Liver (tissue), 9 donors: ENCODE results near the gene FOXA2. TPM values are rescaled to one million over a fixed set of nuclear protein-coding genes. Genes with fewer than 3 reads are reported as not detected.

ENCODE experiments used
- DNase-seq: peaks from one replicate; pipeline ENCODE4 v3.0.0-alpha.2; 2017; ENCODE audit warnings: low spot score
- H3K27ac ChIP-seq, 2 donors: one replicate each; pipeline ENCODE4 v1.7.0; 2013; ENCODE audit warnings: inconsistent platforms in 2 of 2, low read length in 2 of 2, control low read depth in 1 of 2, low read depth in 1 of 2, mild to moderate bottlenecking in 1 of 2
- H3K27me3 ChIP-seq, 4 donors: one replicate each; pipeline versions ENCODE4 v1.6.1 to v1.7.0; 2013; ENCODE audit warnings: low read length in 3 of 4, inconsistent platforms in 1 of 4, mild to moderate bottlenecking in 1 of 4, moderate library complexity in 1 of 4; ENCODE audit not compliant: control insufficient read depth in 4 of 4, insufficient read depth in 4 of 4
- H3K36me3 ChIP-seq, 4 donors: one replicate each; pipeline versions ENCODE4 v1.6.1 to v1.7.0; 2013; ENCODE audit warnings: low read length in 3 of 4, mild to moderate bottlenecking in 3 of 4, low read depth in 1 of 4, moderate library complexity in 1 of 4; ENCODE audit not compliant: control insufficient read depth in 4 of 4, insufficient read depth in 3 of 4
- H3K4me1 ChIP-seq, 4 donors: one replicate each; pipeline versions ENCODE4 v1.6.1 to v1.7.0; 2013; ENCODE audit warnings: low read length in 3 of 4, mild to moderate bottlenecking in 3 of 4, moderate library complexity in 1 of 4; ENCODE audit not compliant: control insufficient read depth in 4 of 4, insufficient read depth in 4 of 4
- H3K4me3 ChIP-seq, 3 donors: one replicate each; pipeline versions ENCODE4 v1.6.1 to v1.7.0; 2013; ENCODE audit warnings: low read length in 3 of 3, control low read depth in 1 of 3, low read depth in 1 of 3, mild to moderate bottlenecking in 1 of 3
- H3K9ac ChIP-seq, 2 donors: one replicate each; pipeline ENCODE4 v1.7.0; 2013; ENCODE audit warnings: low read length in 2 of 2, mild to moderate bottlenecking in 2 of 2, moderate library complexity in 2 of 2, control low read depth in 1 of 2, low read depth in 1 of 2
- H3K9me3 ChIP-seq, 4 donors: one replicate each; pipeline versions ENCODE4 v1.6.1 to v1.7.0; 2013; ENCODE audit warnings: low read length in 3 of 4; ENCODE audit not compliant: control insufficient read depth in 4 of 4
- ATF3 ChIP-seq: IDR thresholded peaks from 2 replicates; pipeline ENCODE4 v1.6.1; 2016; ENCODE audit warnings: antibody characterized with exemption
- CTCF ChIP-seq: fragments of 150-350 bp; IDR thresholded peaks from 2 replicates; pipeline ENCODE4 v1.5.1; 2017; ENCODE audit warnings: improper control_type of control experiment, low read depth, low read length; ENCODE audit not compliant: missing input control
- FOXA1 ChIP-seq: IDR thresholded peaks from 2 replicates; pipeline ENCODE4 v1.6.1; 2016; ENCODE audit warnings: antibody characterized with exemption
- FOXA2 ChIP-seq: IDR thresholded peaks from 2 replicates; pipeline ENCODE4 v1.6.1; 2016; ENCODE audit warnings: antibody characterized with exemption
- GABPA ChIP-seq, 2 donors: IDR thresholded peaks in 1 of 2; conservative IDR thresholded peaks in 1 of 2; 2 replicates each; pipeline ENCODE4 v1.6.1; 2016; ENCODE audit warnings: antibody characterized with exemption in 2 of 2, mild to moderate bottlenecking in 1 of 2, moderate library complexity in 1 of 2
- HNF4A ChIP-seq, 2 donors: conservative IDR thresholded peaks; 2 replicates each; pipeline ENCODE4 v1.6.1; 2016; ENCODE audit warnings: antibody characterized with exemption in 2 of 2, mild to moderate bottlenecking in 2 of 2
- HNF4G ChIP-seq: IDR thresholded peaks from 2 replicates; pipeline ENCODE4 v1.6.1; 2016; ENCODE audit warnings: antibody characterized with exemption
- MAX ChIP-seq: IDR thresholded peaks from 2 replicates; pipeline ENCODE4 v1.6.1; 2016; ENCODE audit warnings: antibody characterized with exemption
- NR2F2 ChIP-seq: IDR thresholded peaks from 2 replicates; pipeline ENCODE4 v1.6.1; 2016; ENCODE audit warnings: antibody characterized with exemption
- RAD21 ChIP-seq, 2 donors: IDR thresholded peaks; 2 replicates each; pipeline ENCODE4 v1.6.1; 2016; ENCODE audit warnings: antibody characterized with exemption in 2 of 2, mild to moderate bottlenecking in 2 of 2
- REST ChIP-seq: IDR thresholded peaks from 2 replicates; pipeline ENCODE4 v1.6.1; 2016; ENCODE audit warnings: antibody characterized with exemption, mild to moderate bottlenecking
- RXRA ChIP-seq, 2 donors: IDR thresholded peaks; 2 replicates each; pipeline ENCODE4 v1.6.1; 2017 to 2018; ENCODE audit warnings: antibody characterized with exemption in 2 of 2, mild to moderate bottlenecking in 1 of 2
- YY1 ChIP-seq: IDR thresholded peaks from 2 replicates; pipeline ENCODE4 v1.6.1; 2016; ENCODE audit warnings: antibody characterized with exemption, mild to moderate bottlenecking
- ZBTB33 ChIP-seq: IDR thresholded peaks from 2 replicates; pipeline ENCODE4 v1.6.1; 2016; ENCODE audit warnings: antibody characterized with exemption
- WGBS: extraction: QIAGEN DNeasy Blood & Tissue Kit; methylation state at CpG from one replicate; pipeline ENCODE4 v1.1.7; 2013; 5-methylcytosine and 5-hydroxymethylcytosine counted together
- polyA plus RNA-seq, 2 donors: library from polyadenylated mRNA; stranded (reverse) in 1 of 2; unstranded in 1 of 2; fragments of 200-250 nt in 1 of 2; fragments of >200 nt in 1 of 2; fragmentation: Nextera tagmentation in 1 of 2; extraction: Ambion mirVana in 1 of 2; gene quantifications; one replicate each; pipeline versions ENCODE4 v1.2.1 to v1.2.3, GENCODE V29; 2013 to 2015
- total RNA-seq, 2 donors: library from RNA; depleted of rRNA; stranded (reverse); fragments of >200 nt; gene quantifications; one replicate each; pipeline ENCODE4 v1.2.3, GENCODE V29; 2014
- donor health status: healthy.
- donor health status: healthy.
- donor health status: healthy.
- donor health status: healthy.
- donor health status: healthy.

Gene FOXA2
- total and polyA plus RNA-seq, 4 donors = 5.2 to 12.7 (median 11.1) TPM

- 78% methylated on average over 2 of the region's 2 CpGs for WGBS
- Histone ChIP-seq H3K9me3 (no peaks in the 10 kb centered on the region), H3K36me3 (no peaks in the 10 kb centered on the region), H3K9ac (no peak overlapping the region), H3K27ac (no peak overlapping the region), H3K4me3 (no peak overlapping the region), H3K4me1 (no peaks in the 10 kb centered on the region), H3K27me3 (no peaks in the 10 kb centered on the region)
- TF ChIP-seq RAD21 (IDR thresholded peaks at IDR 0.05) (no peak), ZBTB33 (no peak)
- DNase-seq = no peak
These were observed 45.6 kb upstream of the FOXA2 start for GRCh38 chr20:22629927-22630326.

- Histone ChIP-seq H3K27ac (no peak overlapping the region), H3K4me1 (no peaks in the 10 kb centered on the region), H3K9ac (no peak overlapping the region), H3K9me3 (no peaks in the 10 kb centered on the region), H3K4me3 (no peak overlapping the region), H3K27me3 (no peaks in the 10 kb centered on the region), H3K36me3 (no peaks in the 10 kb centered on the region)
- WGBS = 60% methylated on average over 3 of the region's 3 CpGs
- no peak for TF ChIP-seq RAD21 (IDR thresholded peaks at IDR 0.05)
- no peak for TF ChIP-seq MAX
- TF ChIP-seq FOXA2 = no peak
- TF ChIP-seq FOXA1 = no peak
- TF ChIP-seq GABPA (IDR thresholded peaks at IDR 0.05 in 1 of 2, conservative IDR thresholded peaks at IDR 0.05 in 1 of 2) = no peak
- no peak for TF ChIP-seq CTCF
- no peak for TF ChIP-seq HNF4A (conservative IDR thresholded peaks at IDR 0.05)
- TF ChIP-seq ATF3 = no peak
- TF ChIP-seq NR2F2 = no peak
- TF ChIP-seq ZBTB33 = no peak
- no peak for TF ChIP-seq YY1
- no peak for TF ChIP-seq RXRA (IDR thresholded peaks at IDR 0.05)
- no peak for TF ChIP-seq HNF4G
- TF ChIP-seq REST = no peak
- DNase-seq = no peak
These were observed 45.1 kb upstream of the FOXA2 start for GRCh38 chr20:22629447-22629846.
